Measurements from ENCODE around the gene SIK3.

- TF ChIP-seq, protein P1, sequence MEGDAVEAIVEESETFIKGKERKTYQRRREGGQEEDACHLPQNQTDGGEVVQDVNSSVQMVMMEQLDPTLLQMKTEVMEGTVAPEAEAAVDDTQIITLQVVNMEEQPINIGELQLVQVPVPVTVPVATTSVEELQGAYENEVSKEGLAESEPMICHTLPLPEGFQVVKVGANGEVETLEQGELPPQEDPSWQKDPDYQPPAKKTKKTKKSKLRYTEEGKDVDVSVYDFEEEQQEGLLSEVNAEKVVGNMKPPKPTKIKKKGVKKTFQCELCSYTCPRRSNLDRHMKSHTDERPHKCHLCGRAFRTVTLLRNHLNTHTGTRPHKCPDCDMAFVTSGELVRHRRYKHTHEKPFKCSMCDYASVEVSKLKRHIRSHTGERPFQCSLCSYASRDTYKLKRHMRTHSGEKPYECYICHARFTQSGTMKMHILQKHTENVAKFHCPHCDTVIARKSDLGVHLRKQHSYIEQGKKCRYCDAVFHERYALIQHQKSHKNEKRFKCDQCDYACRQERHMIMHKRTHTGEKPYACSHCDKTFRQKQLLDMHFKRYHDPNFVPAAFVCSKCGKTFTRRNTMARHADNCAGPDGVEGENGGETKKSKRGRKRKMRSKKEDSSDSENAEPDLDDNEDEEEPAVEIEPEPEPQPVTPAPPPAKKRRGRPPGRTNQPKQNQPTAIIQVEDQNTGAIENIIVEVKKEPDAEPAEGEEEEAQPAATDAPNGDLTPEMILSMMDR (IDR thresholded peaks at IDR 0.05) = no peak
- no peak for TF ChIP-seq POLR2A (IDR thresholded peaks at IDR 0.05)
Measured at GRCh38 chr11:116928102-116928777, 170.0 kb downstream of the SIK3 start.

Measured in heart left ventricle (tissue), 13 donors.